Mucosa of stomach (tissue), 1 donor: Measurements from ENCODE around the gene DLEC1.

Experiments used
- H3K27me3 ChIP-seq: one replicate; pipeline ENCODE4 v1.7.0; 2013; ENCODE audit warnings: mild to moderate bottlenecking, low read length; ENCODE audit not compliant: control insufficient read depth, insufficient read depth
- H3K36me3 ChIP-seq: one replicate; pipeline ENCODE4 v1.7.0; 2013; ENCODE audit warnings: low read length; ENCODE audit not compliant: control insufficient read depth, insufficient read depth
- H3K4me1 ChIP-seq: one replicate; pipeline ENCODE4 v1.7.0; 2013; ENCODE audit warnings: mild to moderate bottlenecking, low read length; ENCODE audit not compliant: control insufficient read depth, insufficient read depth
- H3K4me3 ChIP-seq: one replicate; pipeline ENCODE4 v1.7.0; 2013; ENCODE audit warnings: low read length
- H3K9ac ChIP-seq: one replicate; pipeline ENCODE4 v1.7.0; 2013; ENCODE audit warnings: mild to moderate bottlenecking, low read length, moderate library complexity
- H3K9me3 ChIP-seq: one replicate; pipeline ENCODE4 v1.7.0; 2013; ENCODE audit warnings: mild to moderate bottlenecking, low read length, moderate library complexity; ENCODE audit not compliant: control insufficient read depth
- donor health status: Pancreatic carcinoma.

DLEC1 gene, protein sequence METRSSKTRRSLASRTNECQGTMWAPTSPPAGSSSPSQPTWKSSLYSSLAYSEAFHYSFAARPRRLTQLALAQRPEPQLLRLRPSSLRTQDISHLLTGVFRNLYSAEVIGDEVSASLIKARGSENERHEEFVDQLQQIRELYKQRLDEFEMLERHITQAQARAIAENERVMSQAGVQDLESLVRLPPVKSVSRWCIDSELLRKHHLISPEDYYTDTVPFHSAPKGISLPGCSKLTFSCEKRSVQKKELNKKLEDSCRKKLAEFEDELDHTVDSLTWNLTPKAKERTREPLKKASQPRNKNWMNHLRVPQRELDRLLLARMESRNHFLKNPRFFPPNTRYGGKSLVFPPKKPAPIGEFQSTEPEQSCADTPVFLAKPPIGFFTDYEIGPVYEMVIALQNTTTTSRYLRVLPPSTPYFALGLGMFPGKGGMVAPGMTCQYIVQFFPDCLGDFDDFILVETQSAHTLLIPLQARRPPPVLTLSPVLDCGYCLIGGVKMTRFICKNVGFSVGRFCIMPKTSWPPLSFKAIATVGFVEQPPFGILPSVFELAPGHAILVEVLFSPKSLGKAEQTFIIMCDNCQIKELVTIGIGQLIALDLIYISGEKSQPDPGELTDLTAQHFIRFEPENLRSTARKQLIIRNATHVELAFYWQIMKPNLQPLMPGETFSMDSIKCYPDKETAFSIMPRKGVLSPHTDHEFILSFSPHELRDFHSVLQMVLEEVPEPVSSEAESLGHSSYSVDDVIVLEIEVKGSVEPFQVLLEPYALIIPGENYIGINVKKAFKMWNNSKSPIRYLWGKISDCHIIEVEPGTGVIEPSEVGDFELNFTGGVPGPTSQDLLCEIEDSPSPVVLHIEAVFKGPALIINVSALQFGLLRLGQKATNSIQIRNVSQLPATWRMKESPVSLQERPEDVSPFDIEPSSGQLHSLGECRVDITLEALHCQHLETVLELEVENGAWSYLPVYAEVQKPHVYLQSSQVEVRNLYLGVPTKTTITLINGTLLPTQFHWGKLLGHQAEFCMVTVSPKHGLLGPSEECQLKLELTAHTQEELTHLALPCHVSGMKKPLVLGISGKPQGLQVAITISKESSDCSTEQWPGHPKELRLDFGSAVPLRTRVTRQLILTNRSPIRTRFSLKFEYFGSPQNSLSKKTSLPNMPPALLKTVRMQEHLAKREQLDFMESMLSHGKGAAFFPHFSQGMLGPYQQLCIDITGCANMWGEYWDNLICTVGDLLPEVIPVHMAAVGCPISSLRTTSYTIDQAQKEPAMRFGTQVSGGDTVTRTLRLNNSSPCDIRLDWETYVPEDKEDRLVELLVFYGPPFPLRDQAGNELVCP (N-terminal part only)

DNA sequence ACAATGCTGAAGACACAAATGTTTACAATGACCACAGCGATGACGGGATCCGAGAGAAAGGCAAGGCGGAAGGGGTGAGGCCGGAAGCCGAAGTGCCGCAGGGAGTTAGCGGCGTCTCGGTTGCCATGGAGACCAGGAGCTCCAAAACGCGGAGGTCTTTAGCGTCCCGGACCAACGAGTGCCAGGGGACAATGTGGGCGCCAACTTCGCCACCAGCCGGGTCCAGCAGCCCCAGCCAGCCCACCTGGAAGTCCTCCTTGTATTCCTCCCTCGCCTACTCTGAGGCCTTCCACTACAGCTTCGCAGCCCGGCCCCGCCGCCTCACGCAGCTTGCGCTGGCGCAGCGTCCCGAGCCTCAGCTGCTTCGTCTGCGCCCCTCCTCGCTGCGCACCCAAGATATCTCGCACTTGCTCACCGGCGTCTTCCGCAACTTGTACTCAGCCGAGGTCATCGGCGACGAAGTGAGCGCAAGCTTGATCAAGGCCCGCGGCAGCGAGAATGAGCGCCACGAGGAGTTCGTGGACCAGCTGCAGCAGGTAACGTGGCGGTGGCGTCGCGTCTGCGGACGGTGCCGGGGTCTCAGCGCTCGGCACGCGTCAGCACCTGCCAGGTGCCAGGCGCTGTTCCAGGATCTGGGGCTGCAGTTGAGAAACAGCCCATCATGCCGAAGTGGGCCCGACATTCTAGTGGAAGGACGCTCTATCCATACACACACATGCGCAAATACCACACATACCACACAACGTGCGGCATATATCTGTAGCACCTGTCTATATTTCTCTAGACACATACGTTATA lies at the start of gene DLEC1:
DLEC1 (plus strand) TSS at position 108 of the 798 bp plus-strand sequence; CDS start at position 126, 18 bp downstream.
- Histone ChIP-seq H3K36me3 (no peaks in the 10 kb centered on the region), H3K27me3 (no peaks in the 10 kb centered on the region), H3K9ac (peak within 1 kb of the TSS; percentile 48), H3K4me3 (peak within 1 kb of the TSS; percentile 57), H3K4me1 (peaks cover 14% of the 10 kb centered on the region), H3K9me3 (no peaks in the 10 kb centered on the region)

GRCh38 chr3:37989821-37990480 lies 49.1 kb upstream of the DLEC1 start:
- no peaks in the 10 kb centered on the region for H3K27me3 ChIP-seq
- no peaks in the 10 kb centered on the region for H3K9me3 ChIP-seq
- peak overlapping the region; percentile 15 for H3K4me3 ChIP-seq
- peak overlapping the region; percentile 97 for H3K9ac ChIP-seq
- H3K36me3 ChIP-seq, result no peaks in the 10 kb centered on the region
- H3K4me1 ChIP-seq, result peaks cover 70% of the 10 kb centered on the region

GRCh38 chr3:37990527-37990926 lies 48.5 kb upstream of the DLEC1 start, which contains the start of gene VILL:
Gene VILL, plus strand, starts transcription at chr3:37990786. Its CDS starts 2,887 bp downstream, at chr3:37993673.
- peaks cover 70% of the 10 kb centered on the region for H3K4me1 ChIP-seq
- peaks cover 2% of the 10 kb centered on the region for H3K36me3 ChIP-seq
- no peaks in the 10 kb centered on the region for H3K27me3 ChIP-seq
- H3K9me3 ChIP-seq, result no peaks in the 10 kb centered on the region
- peak within 1 kb of the TSS; percentile 71 for H3K4me3 ChIP-seq
- peak within 1 kb of the TSS; percentile 97 for H3K9ac ChIP-seq

DNA sequence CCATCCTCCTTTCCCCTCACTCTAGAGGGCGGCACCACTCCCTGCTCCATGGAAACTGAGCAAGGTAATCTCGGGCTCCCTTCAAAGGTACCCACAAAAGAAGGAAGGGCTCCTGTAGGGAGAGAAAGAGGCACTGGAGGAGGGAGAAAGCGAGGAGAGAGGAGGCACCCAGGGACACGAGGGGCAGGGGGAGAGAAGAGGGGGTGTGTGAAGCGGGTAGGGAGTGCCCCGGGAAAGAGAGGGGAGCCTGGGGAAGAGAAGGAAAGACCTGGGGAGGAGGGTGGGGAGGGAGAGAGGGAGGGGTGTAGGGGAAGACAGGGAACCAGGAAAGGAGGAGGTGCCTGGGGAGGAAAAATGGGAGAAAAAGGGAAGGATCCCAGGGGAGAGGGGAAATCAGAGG lies 47.9 kb upstream of the DLEC1 start:
- no peaks in the 10 kb centered on the region for H3K27me3 ChIP-seq
- H3K4me3 ChIP-seq, result peak overlapping the region; percentile 71
- H3K9me3 ChIP-seq, result no peaks in the 10 kb centered on the region
- peak overlapping the region; percentile 97 for H3K9ac ChIP-seq
- peaks cover 8% of the 10 kb centered on the region for H3K36me3 ChIP-seq
- peaks cover 70% of the 10 kb centered on the region for H3K4me1 ChIP-seq

DNA sequence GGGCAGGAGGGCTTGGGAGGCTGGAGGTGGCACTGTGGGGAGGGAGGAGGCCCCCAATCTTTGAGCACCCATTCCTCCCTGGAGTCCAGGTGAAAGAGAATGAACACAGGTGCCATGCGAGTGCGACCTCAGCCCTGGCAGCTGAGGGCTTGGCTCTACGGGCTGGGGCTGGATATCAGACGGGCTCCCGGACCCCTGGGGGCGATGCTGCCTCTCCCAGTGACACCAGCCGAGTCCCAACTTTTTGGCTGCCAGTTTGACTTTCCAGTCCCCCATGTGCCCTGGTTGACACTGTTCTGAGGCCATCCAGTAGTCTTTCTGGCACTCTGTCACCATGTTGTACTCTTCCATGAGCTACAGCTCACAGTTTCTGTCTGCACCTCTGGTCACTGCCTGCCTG lies 47.2 kb upstream of the DLEC1 start:
- H3K27me3 ChIP-seq, result no peaks in the 10 kb centered on the region
- no peaks in the 10 kb centered on the region for H3K9me3 ChIP-seq
- H3K4me1 ChIP-seq, result peaks cover 70% of the 10 kb centered on the region
- H3K4me3 ChIP-seq, result peak overlapping the region; percentile 71
- H3K36me3 ChIP-seq, result peaks cover 13% of the 10 kb centered on the region
- H3K9ac ChIP-seq, result peak overlapping the region; percentile 97

DNA sequence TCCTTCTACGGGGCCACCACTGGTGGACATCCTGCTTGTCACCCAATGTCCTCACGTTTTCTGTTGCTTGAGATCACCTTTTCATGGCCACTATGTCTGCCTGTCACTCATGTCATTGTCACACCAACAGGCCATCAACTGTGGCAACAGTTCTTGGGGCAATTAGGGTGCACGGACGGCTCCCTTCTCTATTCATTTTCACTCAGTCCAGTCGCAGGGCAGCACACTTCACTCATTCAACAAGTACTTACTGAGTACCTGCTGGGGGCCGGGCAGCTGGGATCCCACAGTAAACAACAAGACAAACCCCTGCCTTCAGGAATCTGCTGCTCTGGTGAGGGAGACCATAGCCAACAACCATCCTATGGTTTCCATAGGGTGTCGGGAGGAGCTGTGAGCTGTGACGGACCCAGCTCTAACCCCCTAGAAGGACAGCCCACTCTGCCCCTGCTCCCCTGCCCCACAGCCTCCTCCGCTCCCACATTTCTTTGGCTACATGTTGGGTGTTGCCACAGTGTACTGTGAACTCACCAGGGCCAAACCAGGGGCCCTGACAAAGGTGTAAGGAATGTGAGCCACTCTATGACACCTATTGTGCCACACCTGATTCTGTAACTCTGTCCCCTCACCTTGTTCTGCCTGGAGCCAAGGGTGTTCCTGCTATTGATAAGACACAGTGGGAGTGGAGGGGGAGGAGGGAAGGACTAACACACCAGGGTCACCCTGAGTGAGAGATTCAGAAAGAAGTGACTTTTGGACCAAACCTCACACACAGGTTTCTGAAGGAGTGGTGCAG lies 46.5 kb upstream of the DLEC1 start:
- Histone ChIP-seq H3K27me3 (no peaks in the 10 kb centered on the region), H3K4me3 (peak overlapping the region; percentile 71), H3K9me3 (no peaks in the 10 kb centered on the region), H3K36me3 (peaks cover 20% of the 10 kb centered on the region), H3K9ac (peak overlapping the region; percentile 97), H3K4me1 (peaks cover 71% of the 10 kb centered on the region)

DNA sequence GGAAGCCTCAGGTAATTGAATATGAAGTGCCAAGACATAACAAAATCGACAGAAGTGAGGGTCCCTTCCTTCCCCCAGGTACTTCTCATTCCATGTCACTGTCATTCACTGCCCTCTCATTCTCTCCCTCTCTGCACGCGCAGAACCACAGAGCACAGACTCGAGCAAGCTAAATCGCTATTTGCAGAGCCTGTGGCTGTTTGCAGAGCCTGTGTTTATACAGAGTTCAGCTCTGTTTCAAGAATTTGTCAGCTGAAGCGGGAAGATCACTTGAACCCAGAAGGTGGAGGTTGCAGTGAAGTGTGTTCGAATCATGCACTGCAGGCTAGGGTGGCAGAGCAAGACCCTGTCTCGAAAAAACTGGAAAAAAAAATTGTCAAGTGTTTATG lies 45.9 kb upstream of the DLEC1 start:
- Histone ChIP-seq H3K4me1 (peaks cover 71% of the 10 kb centered on the region), H3K9ac (peak overlapping the region; percentile 97), H3K36me3 (peaks cover 25% of the 10 kb centered on the region), H3K4me3 (peak overlapping the region; percentile 1), H3K27me3 (no peaks in the 10 kb centered on the region), H3K9me3 (no peaks in the 10 kb centered on the region)

DNA sequence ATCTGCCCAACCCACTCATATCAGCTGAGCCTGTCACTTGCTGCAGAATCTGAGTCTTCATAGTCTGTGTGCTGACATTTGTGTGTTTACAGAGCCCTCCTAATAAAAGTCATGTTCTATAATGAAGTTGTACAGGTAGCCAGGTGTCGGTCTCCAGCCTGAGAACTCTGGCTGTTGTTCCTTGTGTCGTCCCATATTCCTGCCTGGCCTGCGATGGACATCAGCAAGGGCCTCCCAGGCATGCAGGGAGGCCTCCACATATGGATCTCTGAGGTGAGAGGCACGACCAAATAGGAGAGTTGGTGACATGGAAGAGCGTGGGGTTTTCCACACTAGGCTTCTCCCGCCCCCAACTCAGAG lies 45.6 kb upstream of the DLEC1 start:
- peak overlapping the region; percentile 1 for H3K4me3 ChIP-seq
- peaks cover 72% of the 10 kb centered on the region for H3K4me1 ChIP-seq
- H3K9ac ChIP-seq, result peak overlapping the region; percentile 97

DNA sequence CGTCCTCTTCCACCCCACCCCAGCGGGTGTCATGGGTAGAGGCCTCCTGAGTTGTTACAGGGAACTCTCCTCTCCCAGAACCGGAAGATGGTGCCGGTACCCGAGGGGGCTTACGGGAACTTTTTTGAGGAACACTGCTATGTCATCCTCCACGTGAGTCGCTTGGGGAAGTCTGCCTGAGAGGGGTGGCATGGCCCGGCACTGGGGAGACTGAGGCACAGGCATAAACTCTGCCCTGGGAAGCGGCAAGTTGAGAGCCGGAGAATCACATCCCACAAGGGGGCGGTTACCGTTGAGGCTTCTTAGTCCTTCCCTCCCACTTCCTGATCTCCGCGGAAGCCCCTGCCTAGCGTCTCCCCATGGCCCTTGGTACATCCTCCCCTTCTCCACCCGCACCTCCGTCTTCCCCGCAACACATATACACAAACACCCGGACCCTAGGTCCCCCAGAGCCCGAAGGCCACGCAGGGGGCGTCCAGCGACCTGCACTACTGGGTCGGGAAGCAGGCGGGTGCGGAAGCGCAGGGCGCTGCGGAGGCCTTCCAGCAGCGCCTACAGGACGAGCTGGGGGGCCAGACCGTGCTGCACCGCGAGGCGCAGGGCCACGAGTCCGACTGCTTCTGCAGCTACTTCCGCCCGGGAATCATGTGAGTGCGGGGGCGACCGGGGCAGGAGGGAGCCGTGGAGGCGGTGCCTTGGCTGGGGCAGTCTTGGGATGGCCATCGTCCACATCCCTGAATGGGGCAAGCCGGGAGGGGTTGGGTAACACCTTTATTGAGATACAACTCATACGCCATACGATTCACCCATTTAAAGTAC lies 45.0 kb upstream of the DLEC1 start:
- Histone ChIP-seq H3K4me3 (peak overlapping the region; percentile 1), H3K9me3 (no peaks in the 10 kb centered on the region), H3K27me3 (no peaks in the 10 kb centered on the region), H3K4me1 (peaks cover 73% of the 10 kb centered on the region), H3K36me3 (peaks cover 25% of the 10 kb centered on the region), H3K9ac (peak overlapping the region; percentile 97)

More for the DNA sequence above, 45.6 kb upstream of the DLEC1 start:
- no peaks in the 10 kb centered on the region for H3K27me3 ChIP-seq
- no peaks in the 10 kb centered on the region for H3K9me3 ChIP-seq
- peaks cover 25% of the 10 kb centered on the region for H3K36me3 ChIP-seq

GRCh38 chr3:37994639-37994972 lies 44.4 kb upstream of the DLEC1 start:
- H3K9ac ChIP-seq, result peak overlapping the region; percentile 97
- H3K4me1 ChIP-seq, result peaks cover 73% of the 10 kb centered on the region
- no peaks in the 10 kb centered on the region for H3K9me3 ChIP-seq
- H3K36me3 ChIP-seq, result peaks cover 27% of the 10 kb centered on the region
- no peak overlapping the region for H3K4me3 ChIP-seq
- no peaks in the 10 kb centered on the region for H3K27me3 ChIP-seq
